ENCODE measurements around the gene YAP1.

Gene YAP1

GRCh38 chr11:102205805-102206204 lies 95.6 kb downstream of the YAP1 start:
- intact Hi-C loops (cut with DNase I; ENCODE audit: low total_unique reads) = no loop called here

DNA sequence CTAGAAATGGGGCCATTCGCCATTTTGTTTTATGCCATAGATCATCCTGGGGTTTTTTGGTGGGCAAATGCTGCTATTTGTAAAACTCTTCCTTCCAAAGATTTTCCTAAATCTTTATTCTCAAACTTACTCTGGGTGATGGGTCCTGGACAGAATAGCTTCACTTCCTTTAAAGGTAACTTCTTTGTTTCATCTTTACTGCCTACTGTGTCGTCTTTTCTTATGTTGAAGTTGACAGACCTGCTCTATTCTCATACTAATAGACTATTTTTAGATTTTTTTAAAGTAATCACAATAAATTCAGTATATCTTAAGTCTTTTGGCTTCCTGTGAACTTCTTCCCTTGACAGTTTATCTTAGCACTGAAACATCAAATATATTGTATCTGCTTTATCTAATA lies 98.6 kb downstream of the YAP1 start:
- Histone ChIP-seq H3K4me3 (no peak overlapping the region), H3K36me3 (peaks cover 23 to 42% (median 34%) of the 10 kb centered on the region in 3 donors), H3K27me3 (no peaks in the 10 kb centered on the region), H3K9me3 (no peaks in the 10 kb centered on the region), H3K4me1 (peaks cover 0 to 33% (median 2%) of the 10 kb centered on the region in 4 donors), H3K27ac (no peak overlapping the region)
- TF ChIP-seq, protein P1, sequence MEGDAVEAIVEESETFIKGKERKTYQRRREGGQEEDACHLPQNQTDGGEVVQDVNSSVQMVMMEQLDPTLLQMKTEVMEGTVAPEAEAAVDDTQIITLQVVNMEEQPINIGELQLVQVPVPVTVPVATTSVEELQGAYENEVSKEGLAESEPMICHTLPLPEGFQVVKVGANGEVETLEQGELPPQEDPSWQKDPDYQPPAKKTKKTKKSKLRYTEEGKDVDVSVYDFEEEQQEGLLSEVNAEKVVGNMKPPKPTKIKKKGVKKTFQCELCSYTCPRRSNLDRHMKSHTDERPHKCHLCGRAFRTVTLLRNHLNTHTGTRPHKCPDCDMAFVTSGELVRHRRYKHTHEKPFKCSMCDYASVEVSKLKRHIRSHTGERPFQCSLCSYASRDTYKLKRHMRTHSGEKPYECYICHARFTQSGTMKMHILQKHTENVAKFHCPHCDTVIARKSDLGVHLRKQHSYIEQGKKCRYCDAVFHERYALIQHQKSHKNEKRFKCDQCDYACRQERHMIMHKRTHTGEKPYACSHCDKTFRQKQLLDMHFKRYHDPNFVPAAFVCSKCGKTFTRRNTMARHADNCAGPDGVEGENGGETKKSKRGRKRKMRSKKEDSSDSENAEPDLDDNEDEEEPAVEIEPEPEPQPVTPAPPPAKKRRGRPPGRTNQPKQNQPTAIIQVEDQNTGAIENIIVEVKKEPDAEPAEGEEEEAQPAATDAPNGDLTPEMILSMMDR (IDR thresholded peaks at IDR 0.05) = no peak
- intact Hi-C loops (cut with DNase I; ENCODE audit: low total_unique reads) = no loop called here
- no peak for DNase-seq

More at GRCh38 chr11:102205805-102206204, 95.6 kb downstream of the YAP1 start:
- H3K4me1 ChIP-seq = peaks cover 0 to 32% (median 2%) of the 10 kb centered on the region in 4 donors
- no peak overlapping the region for H3K27ac ChIP-seq
- TF ChIP-seq, protein P1 (IDR thresholded peaks at IDR 0.05) = no peak
- H3K9me3 ChIP-seq = no peaks in the 10 kb centered on the region
- H3K4me3 ChIP-seq = no peak overlapping the region
- no peaks in the 10 kb centered on the region for H3K27me3 ChIP-seq
- peaks cover 21 to 30% (median 22%) of the 10 kb centered on the region in 3 donors for H3K36me3 ChIP-seq
- no peak for DNase-seq

DNA sequence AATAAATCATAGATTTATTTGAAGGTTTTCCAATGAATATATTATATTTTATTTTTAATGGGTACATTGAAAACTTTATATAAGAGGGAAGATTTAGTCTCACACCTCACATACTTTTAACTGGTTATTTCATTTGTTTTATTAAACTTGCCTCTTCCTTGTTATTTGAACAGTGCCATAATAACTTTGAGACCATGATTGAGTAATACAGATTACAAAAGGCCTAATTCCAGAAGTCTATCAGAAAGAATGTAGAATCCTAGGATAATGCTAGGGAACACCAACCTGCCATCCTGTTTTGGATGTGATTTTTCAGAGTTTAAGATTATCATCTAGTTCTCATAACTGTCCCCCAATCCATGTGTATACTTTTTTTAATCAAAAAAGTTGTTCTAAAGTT lies 104.4 kb downstream of the YAP1 start:
- no peaks in the 10 kb centered on the region for H3K9me3 ChIP-seq
- intact Hi-C loops (cut with DNase I; ENCODE audit: low total_unique reads) = no loop called here
- H3K27ac ChIP-seq = peak overlapping the region; percentile 57 to 66
- H3K36me3 ChIP-seq = peaks cover 12 to 34% (median 20%) of the 10 kb centered on the region in 3 donors
- peaks cover 0 to 54% (median 19%) of the 10 kb centered on the region in 4 donors for H3K4me1 ChIP-seq
- no peak overlapping the region for H3K4me3 ChIP-seq
- no peak for DNase-seq
- H3K27me3 ChIP-seq = no peaks in the 10 kb centered on the region
- TF ChIP-seq, protein P1 (IDR thresholded peaks at IDR 0.05) = no peak

- H3K4me1 ChIP-seq = peaks cover 0 to 67% (median 25%) of the 10 kb centered on the region in 4 donors
- no peak overlapping the region for H3K4me3 ChIP-seq
- peaks cover 0 to 20% (median 6%) of the 10 kb centered on the region in 3 donors for H3K36me3 ChIP-seq
- H3K27me3 ChIP-seq = no peaks in the 10 kb centered on the region
- H3K27ac ChIP-seq = peak overlapping the region; percentile 57 to 66
- no peaks in the 10 kb centered on the region for H3K9me3 ChIP-seq
- no peak for DNase-seq
- TF ChIP-seq, protein P1 (IDR thresholded peaks at IDR 0.05) = no peak
- intact Hi-C loops (cut with DNase I; ENCODE audit: low total_unique reads) = no loop called here
These were observed 106.3 kb downstream of the YAP1 start for GRCh38 chr11:102216433-102217075.

- no peaks in the 10 kb centered on the region for H3K9me3 ChIP-seq
- intact Hi-C loops (cut with DNase I; ENCODE audit: low total_unique reads) = loop anchor here (10.0 kb wide), 1 partner anchor 116 kb away; no protein-coding TSS in a partner anchor
- H3K27me3 ChIP-seq = no peaks in the 10 kb centered on the region
- no peak overlapping the region for H3K27ac ChIP-seq
- no peak for DNase-seq
- H3K4me3 ChIP-seq = no peak overlapping the region
- TF ChIP-seq, protein P1 (IDR thresholded peaks at IDR 0.05) = no peak
- peaks cover 0 to 60% (median 19%) of the 10 kb centered on the region in 4 donors for H3K4me1 ChIP-seq
- H3K36me3 ChIP-seq = peaks cover 0 to 9% (median 7%) of the 10 kb centered on the region in 3 donors
These were observed 110.7 kb downstream of the YAP1 start for GRCh38 chr11:102220728-102221467.
